HG02938 (cell line): ENCODE measurements around the gene GTSE1.
"Not testable (repeated sequence)": the region's sequence is repeated elsewhere in the genome, so short reads cannot be mapped to it uniquely, and the experiment has no call there.

ENCODE experiments used
- ATAC-seq: cut with Tn5 transposase; IDR thresholded peaks from one replicate; pipeline ENCODE4 v1.9.1; 2021; ENCODE audit warnings: mild to moderate bottlenecking, moderate library complexity; ENCODE audit not compliant: unreplicated experiment

Gene GTSE1

GRCh38 chr22:46293577-46294260, 3.0 kb upstream of the GTSE1 start:
- ATAC-seq: no peak

GRCh38 chr22:46294784-46295183, 1.9 kb upstream of the GTSE1 start:
- ATAC-seq: no peak

- ATAC-seq: no peak
Measured at GRCh38 chr22:46295277-46295971, 1.2 kb upstream of the GTSE1 start.

GRCh38 chr22:46297151-46297812, 612 bp downstream of the GTSE1 start:
- no peak for ATAC-seq

- no peak for ATAC-seq
Measured at GRCh38 chr22:46299101-46299500, 2.4 kb downstream of the GTSE1 start.

GRCh38 chr22:46300491-46300890, 3.8 kb downstream of the GTSE1 start:
- no peak for ATAC-seq

- ATAC-seq: no peak
Measured at GRCh38 chr22:46303347-46303965, 6.8 kb downstream of the GTSE1 start.

GRCh38 chr22:46308283-46308988, 11.8 kb downstream of the GTSE1 start:
- no peak for ATAC-seq

- no peak for ATAC-seq
Measured at GRCh38 chr22:46309526-46310085, 12.9 kb downstream of the GTSE1 start.

- no peak for ATAC-seq
Measured at GRCh38 chr22:46312056-46312455, 15.4 kb downstream of the GTSE1 start.

- ATAC-seq: not testable (repeated sequence)
Measured at GRCh38 chr22:46312848-46313247, 16.2 kb downstream of the GTSE1 start.

- no peak for ATAC-seq
Measured at GRCh38 chr22:46315976-46316375, 19.3 kb downstream of the GTSE1 start.

- ATAC-seq: no peak
Measured at GRCh38 chr22:46317646-46318045, 21.0 kb downstream of the GTSE1 start.

GRCh38 chr22:46318576-46318975, 21.9 kb downstream of the GTSE1 start:
- no peak for ATAC-seq

GRCh38 chr22:46319319-46319718, 22.6 kb downstream of the GTSE1 start:
- ATAC-seq: no peak

- ATAC-seq: no peak
Measured at GRCh38 chr22:46320166-46320710, 23.6 kb downstream of the GTSE1 start.

GRCh38 chr22:46320716-46321386, 24.2 kb downstream of the GTSE1 start:
- no peak for ATAC-seq

- ATAC-seq: no peak
Measured at GRCh38 chr22:46322711-46323110, 26.0 kb downstream of the GTSE1 start.

GRCh38 chr22:46323162-46323561, 26.5 kb downstream of the GTSE1 start:
- no peak for ATAC-seq
